Measurements from ENCODE around the gene GRIK3.

GRIK3 gene

DNA sequence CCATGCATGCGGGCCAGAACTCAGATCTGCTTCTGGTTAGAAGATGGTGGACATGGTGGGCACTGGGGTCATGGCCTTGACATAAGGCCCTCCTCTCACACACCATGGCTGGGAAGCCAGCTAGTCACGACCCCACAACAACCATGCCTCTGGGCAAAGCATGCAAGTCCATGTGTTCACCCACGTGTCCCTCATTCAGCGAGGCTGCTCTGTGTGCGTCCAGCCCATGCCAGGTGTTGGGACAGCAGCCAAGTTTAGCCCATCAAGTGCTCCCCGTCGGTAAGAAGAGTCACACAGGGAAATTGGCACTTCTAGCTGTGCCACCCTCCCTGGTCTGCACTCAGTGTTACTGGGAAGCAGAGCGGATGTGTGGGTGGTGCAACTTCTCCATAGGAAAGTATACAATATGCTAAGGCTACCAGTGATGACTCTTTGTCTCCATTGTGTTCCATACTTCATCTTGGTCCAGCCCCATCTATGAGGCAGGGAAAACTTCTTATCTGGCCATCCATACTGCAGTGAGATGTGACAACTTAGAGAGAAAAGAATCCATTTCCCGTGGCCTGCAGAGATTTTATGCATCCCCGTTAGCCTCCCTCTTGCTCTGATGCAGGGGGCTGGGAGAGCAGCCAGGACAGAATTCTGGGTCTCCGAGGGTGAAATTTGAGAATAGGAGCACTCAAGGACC lies 198.0 kb downstream of the GRIK3 start:
- no peak overlapping the region for H3K27ac ChIP-seq
- CTCF ChIA-PET, result no interaction called here
- DNase-seq (ENCODE audit: low spot score), result no peak
- TF ChIP-seq, protein P1, sequence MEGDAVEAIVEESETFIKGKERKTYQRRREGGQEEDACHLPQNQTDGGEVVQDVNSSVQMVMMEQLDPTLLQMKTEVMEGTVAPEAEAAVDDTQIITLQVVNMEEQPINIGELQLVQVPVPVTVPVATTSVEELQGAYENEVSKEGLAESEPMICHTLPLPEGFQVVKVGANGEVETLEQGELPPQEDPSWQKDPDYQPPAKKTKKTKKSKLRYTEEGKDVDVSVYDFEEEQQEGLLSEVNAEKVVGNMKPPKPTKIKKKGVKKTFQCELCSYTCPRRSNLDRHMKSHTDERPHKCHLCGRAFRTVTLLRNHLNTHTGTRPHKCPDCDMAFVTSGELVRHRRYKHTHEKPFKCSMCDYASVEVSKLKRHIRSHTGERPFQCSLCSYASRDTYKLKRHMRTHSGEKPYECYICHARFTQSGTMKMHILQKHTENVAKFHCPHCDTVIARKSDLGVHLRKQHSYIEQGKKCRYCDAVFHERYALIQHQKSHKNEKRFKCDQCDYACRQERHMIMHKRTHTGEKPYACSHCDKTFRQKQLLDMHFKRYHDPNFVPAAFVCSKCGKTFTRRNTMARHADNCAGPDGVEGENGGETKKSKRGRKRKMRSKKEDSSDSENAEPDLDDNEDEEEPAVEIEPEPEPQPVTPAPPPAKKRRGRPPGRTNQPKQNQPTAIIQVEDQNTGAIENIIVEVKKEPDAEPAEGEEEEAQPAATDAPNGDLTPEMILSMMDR (conservative IDR thresholded peaks at IDR 0.05; ENCODE audit: low read depth), result no peak
- POLR2A ChIA-PET (ENCODE audit: low non-redundant PET), result no interaction called here

DNA sequence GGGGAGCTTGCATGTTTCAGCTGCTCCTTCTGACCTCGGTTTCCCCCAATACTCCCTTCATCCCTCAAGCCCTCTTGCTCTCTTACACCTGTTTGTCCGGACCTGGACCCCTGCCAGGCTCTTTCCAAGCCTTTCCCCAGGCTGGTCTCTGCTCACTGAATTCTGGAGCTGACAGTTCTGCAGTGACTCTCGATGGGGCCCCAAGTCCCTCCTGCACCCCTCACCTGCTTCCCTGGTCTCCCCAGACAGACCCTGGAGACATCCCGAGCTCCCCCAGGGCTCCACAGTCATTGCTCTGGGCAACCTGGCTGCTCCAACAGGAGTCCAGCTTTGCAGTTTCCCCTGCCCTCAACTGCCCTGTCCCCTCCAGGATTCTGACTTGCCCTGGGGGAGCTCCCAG lies 198.6 kb downstream of the GRIK3 start:
- TF ChIP-seq, protein P1 (conservative IDR thresholded peaks at IDR 0.05; ENCODE audit: low read depth), result no peak
- POLR2A ChIA-PET (ENCODE audit: low non-redundant PET), result no interaction called here
- DNase-seq (ENCODE audit: low spot score), result no peak
- no peak overlapping the region for H3K27ac ChIP-seq
- CTCF ChIA-PET, result interaction anchor here (0.6 kb wide), 1 partner anchor 856 kb away, joined by 7 read pairs; no protein-coding TSS in a partner anchor

DNA sequence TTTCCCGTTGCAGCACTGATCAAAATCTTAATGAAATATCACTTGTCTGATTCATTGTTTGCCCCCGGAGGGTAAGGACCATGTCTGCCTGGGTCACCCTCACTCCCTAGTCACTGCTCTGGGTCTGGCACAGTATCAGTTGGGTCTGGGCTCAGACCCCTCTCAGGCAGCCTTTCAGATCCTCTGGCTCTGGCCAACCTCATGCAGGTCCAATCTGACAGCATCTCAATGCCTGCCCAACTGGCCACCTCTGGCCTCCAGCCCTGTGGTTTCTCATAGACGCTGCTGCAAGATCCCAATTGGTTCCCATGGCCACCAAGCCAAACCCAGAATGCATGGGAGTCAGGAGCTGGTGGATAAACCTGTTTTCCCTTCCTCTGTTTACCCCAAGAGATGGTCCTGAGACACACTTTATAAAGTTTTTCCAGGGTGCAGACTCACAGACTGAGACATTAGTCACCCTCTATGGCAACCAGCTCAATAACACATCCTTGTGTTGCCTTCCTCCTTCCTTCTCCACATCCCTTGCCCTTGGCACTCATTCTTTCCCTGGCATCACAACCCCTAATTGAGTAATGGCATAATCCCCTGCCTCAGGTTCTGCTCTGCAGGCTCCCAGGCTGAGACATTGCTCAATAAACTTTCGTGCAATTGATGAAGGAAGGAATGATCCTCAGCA lies 199.2 kb downstream of the GRIK3 start:
- DNase-seq (ENCODE audit: low spot score), result no peak
- ChIA-PET POLR2A (ENCODE audit: low non-redundant PET) (no interaction called here), CTCF (interaction anchor here (0.6 kb wide), 1 partner anchor 857 kb away, joined by 7 read pairs; no protein-coding TSS in a partner anchor)
- H3K27ac ChIP-seq, result no peak overlapping the region
- TF ChIP-seq, protein P1 (conservative IDR thresholded peaks at IDR 0.05; ENCODE audit: low read depth), result no peak

DNA sequence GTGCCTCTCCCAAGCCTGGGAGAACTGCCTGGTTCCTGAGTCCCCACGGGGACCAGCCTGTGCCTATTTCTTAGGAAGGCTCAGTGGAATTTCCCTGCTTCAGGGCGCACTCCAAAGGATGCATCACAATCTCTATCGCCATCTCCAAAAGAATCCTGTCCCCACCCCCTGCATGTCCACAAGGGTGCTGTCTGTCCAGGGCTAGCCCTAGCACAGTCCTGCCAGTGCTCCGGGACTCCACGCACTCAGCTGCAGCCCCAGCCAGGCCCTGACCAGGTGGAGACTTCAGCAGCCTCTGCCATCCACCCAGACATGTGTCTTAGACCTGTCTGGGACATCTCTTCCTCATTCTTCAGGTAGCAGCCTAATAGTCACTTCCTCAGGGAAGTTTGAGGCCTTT lies 199.7 kb downstream of the GRIK3 start:
- no peak overlapping the region for H3K27ac ChIP-seq
- CTCF ChIA-PET, result no interaction called here
- TF ChIP-seq, protein P1 (conservative IDR thresholded peaks at IDR 0.05; ENCODE audit: low read depth), result no peak
- no peak for DNase-seq (ENCODE audit: low spot score)
- POLR2A ChIA-PET (ENCODE audit: low non-redundant PET), result no interaction called here

DNA sequence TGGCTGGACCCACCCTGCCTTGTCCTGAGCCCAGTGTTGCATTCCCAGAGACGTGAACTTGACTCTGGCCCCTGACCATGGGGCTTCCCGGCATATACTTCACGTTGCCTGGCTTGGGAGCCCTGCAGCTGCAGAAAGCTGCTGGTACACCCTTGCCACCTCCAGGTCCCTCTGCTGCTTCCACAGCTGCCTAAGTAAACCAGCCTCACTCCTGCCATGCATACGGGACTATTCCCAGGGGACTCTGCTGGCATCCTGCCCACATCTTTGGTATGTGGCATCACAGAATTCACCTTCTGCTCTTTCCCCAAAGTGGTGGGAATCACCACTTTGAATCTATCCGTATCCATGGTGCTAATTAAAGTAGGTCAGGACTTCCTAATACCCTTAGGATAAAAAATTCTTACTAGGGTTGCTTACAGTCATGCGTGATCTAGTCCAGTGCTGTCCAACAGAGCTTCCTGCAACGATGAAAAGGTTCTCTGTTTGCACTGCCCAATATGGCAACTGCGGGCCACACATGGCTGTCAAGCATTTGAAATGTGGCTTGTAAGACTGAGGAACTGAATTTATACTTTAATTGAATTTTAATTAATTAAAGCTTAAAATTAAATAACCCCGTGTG lies 203.0 kb downstream of the GRIK3 start:
- no peak overlapping the region for H3K27ac ChIP-seq
- TF ChIP-seq, protein P1 (conservative IDR thresholded peaks at IDR 0.05; ENCODE audit: low read depth), result no peak
- DNase-seq (ENCODE audit: low spot score), result no peak
- ChIA-PET CTCF (no interaction called here), POLR2A (ENCODE audit: low non-redundant PET) (no interaction called here)

DNA sequence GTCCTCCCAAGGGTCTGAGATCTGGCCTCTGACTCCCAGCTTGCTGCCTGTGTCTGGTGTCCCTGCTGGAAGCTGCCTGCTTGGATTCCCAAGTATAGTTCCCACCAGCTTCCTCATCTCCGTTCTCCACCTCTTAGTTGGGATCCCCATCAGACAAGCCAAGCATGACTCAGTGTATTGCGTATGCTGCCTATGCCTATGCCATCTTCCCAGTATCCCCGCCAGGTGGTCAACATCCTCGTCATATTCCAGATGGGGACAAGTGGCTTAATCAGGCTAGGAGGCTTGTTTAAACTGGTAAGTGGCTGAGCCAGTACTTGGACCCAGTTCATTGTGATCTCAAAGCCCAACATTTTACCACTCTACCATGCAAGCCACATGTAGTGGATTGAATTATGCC lies 204.4 kb downstream of the GRIK3 start:
- ChIA-PET POLR2A (ENCODE audit: low non-redundant PET) (no interaction called here), CTCF (no interaction called here)
- no peak overlapping the region for H3K27ac ChIP-seq
- no peak for DNase-seq (ENCODE audit: low spot score)
- TF ChIP-seq, protein P1 (conservative IDR thresholded peaks at IDR 0.05; ENCODE audit: low read depth), result no peak
